Prostate gland (tissue), 2 donors: ENCODE data around the gene MGLL.

ENCODE experiments used
- CTCF ChIP-seq, 4 experiments: fragments of 200-600 bp in 2 of 4; fragments of 450-650 bp in 2 of 4; sonication (generic) in 2 of 4; IDR thresholded peaks; 1 replicate in 3 of 4; 2 replicates in 1 of 4; pipeline ENCODE4 v1.5.1; 2016 to 2019; ENCODE audit warnings: antibody characterized with exemption in 4 of 4, mild to moderate bottlenecking in 2 of 4, moderate library complexity in 2 of 4
- POLR2A ChIP-seq: fragments of 450-650 bp; IDR thresholded peaks from one replicate; pipeline ENCODE4 v1.6.1; 2016; ENCODE audit warnings: antibody characterized with exemption, mild to moderate bottlenecking

DNA sequence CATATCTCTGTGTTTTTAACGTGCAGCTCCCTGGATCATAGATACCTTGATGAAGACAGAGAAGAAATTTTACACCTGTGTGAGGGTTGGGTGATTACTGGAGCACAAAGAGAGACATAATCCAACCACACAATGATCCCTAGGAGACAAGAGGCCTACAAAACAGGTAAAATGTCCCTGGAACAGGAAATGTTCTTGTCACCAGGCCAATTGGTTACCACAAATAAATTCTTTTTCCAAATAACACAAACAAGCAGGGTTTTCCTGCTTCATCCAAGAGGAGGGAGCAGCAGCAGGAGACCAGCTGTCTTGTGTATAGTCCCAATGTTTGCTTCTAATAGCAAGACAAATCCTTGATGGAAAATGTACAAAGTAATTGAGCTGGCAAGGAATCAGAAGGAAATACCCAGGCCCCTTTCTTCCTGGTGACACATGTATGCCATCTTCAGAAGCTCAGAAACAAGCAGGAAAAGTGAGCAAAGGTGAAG, 1.4 kb downstream of the MGLL start:
- TF ChIP-seq POLR2A (no peak), CTCF (IDR thresholded peaks at IDR 0.05) (no peak)
